Parathyroid adenoma (tissue), 2 donors: ENCODE data around the gene SAMD3.

ENCODE experiments used
- H2AFZ ChIP-seq: fragments of 300-600 bp; sonication (generic); one replicate; pipeline ENCODE4 v1.7.0; 2017; ENCODE audit warnings: antibody characterized with exemption, mild to moderate bottlenecking
- H3K27ac ChIP-seq: fragments of 300-600 bp; sonication (generic); one replicate; pipeline ENCODE4 v1.7.0; 2017
- H3K27me3 ChIP-seq: fragments of 300-600 bp; sonication (generic); one replicate; pipeline ENCODE4 v1.7.0; 2017; ENCODE audit warnings: low read length; ENCODE audit not compliant: control insufficient read depth, insufficient read depth
- H3K36me3 ChIP-seq: fragments of 300-600 bp; sonication (generic); one replicate; pipeline ENCODE4 v1.7.0; 2017; ENCODE audit warnings: low read length; ENCODE audit not compliant: control insufficient read depth, insufficient read depth
- H3K4me1 ChIP-seq: fragments of 300-600 bp; sonication (generic); one replicate; pipeline ENCODE4 v1.7.0; 2017; ENCODE audit warnings: control low read depth
- H3K4me2 ChIP-seq: fragments of 300-600 bp; sonication (generic); one replicate; pipeline ENCODE4 v1.7.0; 2017; ENCODE audit warnings: low read length
- H3K4me3 ChIP-seq: fragments of 300-600 bp; sonication (generic); one replicate; pipeline ENCODE4 v1.7.0; 2017; ENCODE audit warnings: low read depth, low read length
- H3K79me2 ChIP-seq: fragments of 300-600 bp; sonication (generic); one replicate; pipeline ENCODE4 v1.7.0; 2017; ENCODE audit warnings: control low read depth
- H3K9ac ChIP-seq: fragments of 300-600 bp; sonication (generic); one replicate; pipeline ENCODE4 v1.7.0; 2017; ENCODE audit warnings: mild to moderate bottlenecking
- H3K9me3 ChIP-seq: fragments of 300-600 bp; sonication (generic); one replicate; pipeline ENCODE4 v1.7.0; 2017; ENCODE audit warnings: low read length; ENCODE audit not compliant: control insufficient read depth
- CTCF ChIP-seq: fragments of 300-600 bp; sonication (generic); IDR thresholded peaks from one replicate; pipeline ENCODE4 v1.7.0; 2017; ENCODE audit warnings: antibody characterized with exemption, mild to moderate bottlenecking
- donor health status: primary hyperparathyroidism.

The SAMD3 gene

DNA sequence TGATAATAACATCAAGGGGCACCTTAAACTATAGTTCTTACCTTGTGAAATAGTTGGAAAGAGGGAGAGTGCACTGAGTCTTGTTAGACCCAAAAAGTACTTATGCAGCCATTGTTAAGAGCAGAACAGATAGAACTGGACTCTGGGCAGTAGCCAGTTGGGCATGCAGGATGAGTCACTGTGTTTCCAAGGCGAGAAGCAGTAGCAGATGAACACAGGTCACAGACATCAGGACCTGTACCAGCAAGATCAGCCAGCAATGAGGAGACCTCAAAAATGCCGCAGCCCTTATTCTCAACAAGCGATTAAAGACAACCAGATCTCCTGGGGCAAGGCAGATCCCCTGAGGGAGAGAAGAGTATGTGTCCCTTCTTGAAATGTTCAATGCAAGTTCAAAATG, 79.0 kb downstream of the SAMD3 start:
- Histone ChIP-seq H3K4me2 (no peak overlapping the region), H3K36me3 (no peaks in the 10 kb centered on the region), H3K4me3 (no peak overlapping the region), H3K9ac (no peak overlapping the region), H3K9me3 (no peaks in the 10 kb centered on the region), H3K27me3 (no peaks in the 10 kb centered on the region), H3K79me2 (no peaks in the 10 kb centered on the region), H3K4me1 (no peaks in the 10 kb centered on the region), H3K27ac (no peak overlapping the region), H2AFZ (no peak overlapping the region)
- no peak for TF ChIP-seq CTCF

DNA sequence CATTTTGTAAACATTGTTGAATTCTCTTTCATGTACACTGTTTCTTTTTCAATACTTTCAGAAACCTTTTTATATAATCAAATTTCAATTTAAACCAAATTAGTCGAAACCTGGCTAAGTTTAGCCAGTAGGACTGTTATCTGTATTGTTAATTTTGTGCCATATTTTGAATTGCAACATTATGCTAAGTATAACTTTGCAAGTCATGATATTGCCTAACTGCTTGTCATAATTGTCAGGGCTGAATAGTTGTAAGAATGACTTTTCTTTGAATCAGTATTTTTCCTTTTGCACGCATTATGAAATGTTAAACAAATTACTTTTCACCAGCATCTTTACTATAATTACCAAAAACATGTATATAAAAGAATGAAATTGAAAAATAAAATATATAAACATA, 82.7 kb downstream of the SAMD3 start:
- no peaks in the 10 kb centered on the region for H3K4me1 ChIP-seq
- no peak overlapping the region for H3K4me3 ChIP-seq
- no peak overlapping the region for H3K9ac ChIP-seq
- no peaks in the 10 kb centered on the region for H3K36me3 ChIP-seq
- no peak for TF ChIP-seq CTCF
- no peaks in the 10 kb centered on the region for H3K9me3 ChIP-seq
- H2AFZ ChIP-seq = no peak overlapping the region
- no peaks in the 10 kb centered on the region for H3K27me3 ChIP-seq
- no peak overlapping the region for H3K27ac ChIP-seq
- no peaks in the 10 kb centered on the region for H3K79me2 ChIP-seq
- H3K4me2 ChIP-seq = no peak overlapping the region

- no peak for TF ChIP-seq CTCF
- Histone ChIP-seq H2AFZ (no peak overlapping the region), H3K27ac (no peak overlapping the region), H3K9ac (no peak overlapping the region), H3K9me3 (no peaks in the 10 kb centered on the region), H3K4me1 (no peaks in the 10 kb centered on the region), H3K4me3 (no peak overlapping the region), H3K27me3 (no peaks in the 10 kb centered on the region), H3K4me2 (no peak overlapping the region), H3K36me3 (no peaks in the 10 kb centered on the region), H3K79me2 (no peaks in the 10 kb centered on the region)
These were observed 83.9 kb downstream of the SAMD3 start for GRCh38 chr6:130138909-130139242.

DNA sequence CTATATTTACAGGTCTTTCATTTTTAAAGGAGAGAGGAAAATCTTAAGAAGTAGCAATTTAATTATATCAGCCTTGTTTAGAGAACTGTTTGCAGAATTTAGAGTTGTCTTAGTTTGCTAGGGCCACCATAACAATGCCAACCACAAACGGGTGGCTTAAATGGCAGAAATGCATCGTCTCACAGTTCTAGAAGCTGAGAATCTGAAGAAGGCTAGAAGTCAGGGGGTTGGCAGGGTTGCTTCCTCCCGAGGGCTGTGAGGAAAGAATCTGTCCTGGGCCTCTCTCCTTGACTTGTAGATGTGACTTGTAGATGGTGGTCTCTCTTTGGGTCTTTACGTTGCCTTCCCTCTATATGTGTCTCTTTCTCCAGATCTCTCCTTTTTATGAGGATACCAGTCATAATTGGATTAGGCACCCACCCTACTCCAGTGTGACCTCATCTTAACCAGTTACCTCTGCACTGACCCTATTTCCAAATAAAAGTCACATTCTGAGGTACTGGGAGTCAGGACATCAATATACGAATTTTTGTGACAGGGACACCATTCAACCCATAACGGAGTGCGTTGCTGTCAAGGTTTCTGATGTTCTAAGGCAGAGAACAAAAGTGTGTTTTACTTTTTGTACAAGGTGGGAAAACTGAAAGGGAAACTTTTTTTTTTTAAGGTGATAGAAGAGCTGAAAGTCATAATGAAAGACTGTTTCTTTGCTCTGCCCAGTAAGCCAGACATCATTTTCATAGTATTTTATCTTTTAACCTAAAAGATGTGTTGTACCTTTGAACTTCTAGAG, 84.4 kb downstream of the SAMD3 start:
- TF ChIP-seq CTCF = no peak
- H3K36me3 ChIP-seq = no peaks in the 10 kb centered on the region
- no peaks in the 10 kb centered on the region for H3K9me3 ChIP-seq
- H2AFZ ChIP-seq = no peak overlapping the region
- H3K4me1 ChIP-seq = no peaks in the 10 kb centered on the region
- H3K79me2 ChIP-seq = no peaks in the 10 kb centered on the region
- no peak overlapping the region for H3K4me3 ChIP-seq
- H3K27me3 ChIP-seq = no peaks in the 10 kb centered on the region
- H3K4me2 ChIP-seq = no peak overlapping the region
- no peak overlapping the region for H3K9ac ChIP-seq
- no peak overlapping the region for H3K27ac ChIP-seq

GRCh38 chr6:130136798-130137197, 86.0 kb downstream of the SAMD3 start:
- Histone ChIP-seq H3K4me2 (no peak overlapping the region), H3K9me3 (no peaks in the 10 kb centered on the region), H3K36me3 (no peaks in the 10 kb centered on the region), H2AFZ (no peak overlapping the region), H3K9ac (no peak overlapping the region), H3K79me2 (no peaks in the 10 kb centered on the region), H3K27me3 (no peaks in the 10 kb centered on the region), H3K4me3 (no peak overlapping the region), H3K27ac (no peak overlapping the region), H3K4me1 (no peaks in the 10 kb centered on the region)
- TF ChIP-seq CTCF = no peak
